Activated CD8-positive, alpha-beta T cell treated with anti-CD3 and anti-CD28 coated beads for 36 hours (primary cell): ENCODE results near the gene TEFM. TPM values are rescaled to one million over a fixed set of nuclear protein-coding genes. Genes with fewer than 3 reads are reported as not detected.
"Not testable (repeated sequence)": the region's sequence is repeated elsewhere in the genome, so short reads cannot be mapped to it uniquely, and the experiment has no call there.

ENCODE experiments used
- ATAC-seq: fragments of 200-7000 bp; cut with Tn5 transposase; one replicate; pipeline ENCODE4 v1.10.0; 2021; ENCODE audit warnings: mild to moderate bottlenecking, moderate library complexity
- CTCF ChIA-PET: fragments of 350-600 bp; sonication (Branson Sonifier 250); formaldehyde crosslinking; loops from one replicate; lab custom pipeline; 2021; ENCODE audit warnings: antibody characterized with exemption; lab: Charles Lee
- POLR2A ChIA-PET: fragments of 350-600 bp; sonication (Branson Sonifier 250); formaldehyde crosslinking; loops from one replicate; lab custom pipeline; 2021; ENCODE audit warnings: antibody characterized with exemption; lab: Charles Lee
- DNase-seq: peaks from one replicate; pipeline ENCODE4 v3.0.0-alpha.2; 2020
- H3K27ac Mint-ChIP-seq: one replicate; pipeline ENCODE4 v1.8.0; 2021; ENCODE audit warnings: mild to moderate bottlenecking, mixed read lengths
- H3K27me3 Mint-ChIP-seq: one replicate; pipeline ENCODE4 v1.8.0; 2021; ENCODE audit warnings: mixed read lengths
- H3K36me3 Mint-ChIP-seq: one replicate; pipeline ENCODE4 v1.8.0; 2021; ENCODE audit warnings: low read depth, mixed read lengths
- H3K4me1 Mint-ChIP-seq: one replicate; pipeline ENCODE4 v1.8.0; 2021; ENCODE audit warnings: low read depth, mixed read lengths
- H3K4me3 Mint-ChIP-seq: one replicate; pipeline ENCODE4 v1.8.0; 2021; ENCODE audit warnings: mild to moderate bottlenecking, moderate library complexity, mixed read lengths
- H3K9me3 Mint-ChIP-seq: one replicate; pipeline ENCODE4 v1.8.0; 2021; ENCODE audit warnings: mixed read lengths
- CTCF ChIP-seq: fragments of 200-600 bp; IDR thresholded peaks from one replicate; pipeline ENCODE4 v1.8.0; 2022; ENCODE audit warnings: antibody characterized with exemption, mild to moderate bottlenecking
- intact Hi-C: fragments of 100-400 bp; cut with micrococcal nuclease; formaldehyde crosslinking; loops from one replicate; pipeline ENCODE4 v1.10.0; 2022
- total RNA-seq, 2 experiments: library from RNA; stranded (reverse); gene quantifications; one replicate each; pipeline ENCODE4 v1.2.3, GENCODE V29; 2021

Gene TEFM
- total RNA-seq, 2 experiments from 2014 or later = 9.7 to 12.6 TPM

GRCh38 chr17:30950189-30950588 lies 44.2 kb upstream of the TEFM start:
- CTCF ChIA-PET = no interaction called here
- no peaks in the 10 kb centered on the region for H3K36me3 Mint-ChIP-seq
- DNase-seq (no peak), ATAC-seq (no peak)
- no peaks in the 10 kb centered on the region for H3K4me1 Mint-ChIP-seq
- H3K27me3 Mint-ChIP-seq = no peaks in the 10 kb centered on the region
- no peaks in the 10 kb centered on the region for H3K9me3 Mint-ChIP-seq
- no peak overlapping the region for H3K27ac Mint-ChIP-seq
- intact Hi-C loops = no loop called here
- TF ChIP-seq CTCF = no peak
- POLR2A ChIA-PET = no interaction called here
- H3K4me3 Mint-ChIP-seq = no peak overlapping the region

GRCh38 chr17:30947796-30948195 lies 41.8 kb upstream of the TEFM start:
- no peak for DNase-seq
- ChIA-PET CTCF (no interaction called here), POLR2A (no interaction called here)
- H3K27me3 Mint-ChIP-seq = no peaks in the 10 kb centered on the region
- H3K9me3 Mint-ChIP-seq = no peaks in the 10 kb centered on the region
- H3K36me3 Mint-ChIP-seq = no peaks in the 10 kb centered on the region
- TF ChIP-seq CTCF = no peak
- no peak overlapping the region for H3K4me3 Mint-ChIP-seq
- H3K4me1 Mint-ChIP-seq = no peaks in the 10 kb centered on the region
- no peak for ATAC-seq
- no peak overlapping the region for H3K27ac Mint-ChIP-seq
- intact Hi-C loops = no loop called here

- ChIA-PET CTCF (no interaction called here), POLR2A (no interaction called here)
- no peak overlapping the region for H3K27ac Mint-ChIP-seq
- no peaks in the 10 kb centered on the region for H3K36me3 Mint-ChIP-seq
- ATAC-seq = no peak
- intact Hi-C loops = no loop called here
- H3K9me3 Mint-ChIP-seq = no peaks in the 10 kb centered on the region
- TF ChIP-seq CTCF = no peak
- DNase-seq = no peak
- H3K4me1 Mint-ChIP-seq = no peaks in the 10 kb centered on the region
- no peak overlapping the region for H3K4me3 Mint-ChIP-seq
- no peaks in the 10 kb centered on the region for H3K27me3 Mint-ChIP-seq
These were observed 36.5 kb upstream of the TEFM start for GRCh38 chr17:30942308-30943079.

- Mint-ChIP-seq H3K36me3 (no peaks in the 10 kb centered on the region), H3K9me3 (no peaks in the 10 kb centered on the region), H3K4me3 (no peak overlapping the region), H3K4me1 (no peaks in the 10 kb centered on the region), H3K27ac (no peak overlapping the region), H3K27me3 (no peaks in the 10 kb centered on the region)
- no peak for TF ChIP-seq CTCF
- ChIA-PET CTCF (interaction anchor here (0.8 to 1.0 kb wide), 2 partner anchors 31 to 32 kb away, joined by 3 read pairs; partner anchors contain the start of gene RNF135), POLR2A (interaction anchor here (0.7 to 1.7 kb wide), 2 partner anchors 33 to 614 kb away, joined by 3 to 4 read pairs; partner anchors contain the start of gene TEFM)
- ATAC-seq (no peak), DNase-seq (peak; percentile 17)
- intact Hi-C loops = no loop called here
These were observed 33.1 kb upstream of the TEFM start for GRCh38 chr17:30939051-30939689.

GRCh38 chr17:30933966-30934365 lies 27.9 kb upstream of the TEFM start:
- ATAC-seq = no peak
- Mint-ChIP-seq H3K9me3 (no peaks in the 10 kb centered on the region), H3K27me3 (no peaks in the 10 kb centered on the region), H3K36me3 (no peaks in the 10 kb centered on the region), H3K4me3 (no peak overlapping the region), H3K27ac (no peak overlapping the region), H3K4me1 (no peaks in the 10 kb centered on the region)
- ChIA-PET POLR2A (no interaction called here), CTCF (no interaction called here)
- intact Hi-C loops = no loop called here
- no peak for TF ChIP-seq CTCF
- DNase-seq = no peak

GRCh38 chr17:30931582-30931981 lies 25.5 kb upstream of the TEFM start:
- H3K4me1 Mint-ChIP-seq, CTCF ChIA-PET: not testable (repeated sequence)
- POLR2A ChIA-PET = interaction anchor here (0.6 kb wide), 1 partner anchor 137 kb away, joined by 3 read pairs; no protein-coding TSS in a partner anchor

More at GRCh38 chr17:30931582-30931981, 25.5 kb upstream of the TEFM start:
- intact Hi-C loops, H3K27me3 Mint-ChIP-seq, ATAC-seq, DNase-seq, H3K36me3 Mint-ChIP-seq, H3K27ac Mint-ChIP-seq, H3K9me3 Mint-ChIP-seq, H3K4me3 Mint-ChIP-seq: not testable (repeated sequence)
